ENCODE data around the gene TPD52L1. TPM values are rescaled to one million over a fixed set of nuclear protein-coding genes. Genes with fewer than 3 reads are reported as not detected.

The TPD52L1 gene
- total and polyA plus RNA-seq, 4 donors: 15.6 to 43.5 (median 16.7) TPM

GRCh38 chr6:125215252-125215819, 61.8 kb downstream of the TPD52L1 start:
- ATAC-seq (ENCODE audit: insufficient read depth, low FRiP score): no peak
- no peak for DNase-seq

GRCh38 chr6:125216015-125216414, 62.4 kb downstream of the TPD52L1 start:
- no peak for DNase-seq
- WGBS, 2 donors: 89 to 90% methylated on average over 2 of the region's 2 CpGs
- no peak overlapping the region for H3K27ac ChIP-seq (ENCODE audit: low read depth in 1 of 2, low read length in 1 of 2)
- peaks cover 0 to 3% (median 0%) of the 10 kb centered on the region in 3 donors for H3K27me3 ChIP-seq (ENCODE audit: control insufficient read depth in 3 of 3, insufficient read depth in 3 of 3, low read length in 2 of 3)
- no peaks in the 10 kb centered on the region for H3K9me3 ChIP-seq (ENCODE audit: control insufficient read depth in 4 of 4, insufficient read depth in 3 of 4, low read length in 3 of 4)
- TF ChIP-seq, protein P1, sequence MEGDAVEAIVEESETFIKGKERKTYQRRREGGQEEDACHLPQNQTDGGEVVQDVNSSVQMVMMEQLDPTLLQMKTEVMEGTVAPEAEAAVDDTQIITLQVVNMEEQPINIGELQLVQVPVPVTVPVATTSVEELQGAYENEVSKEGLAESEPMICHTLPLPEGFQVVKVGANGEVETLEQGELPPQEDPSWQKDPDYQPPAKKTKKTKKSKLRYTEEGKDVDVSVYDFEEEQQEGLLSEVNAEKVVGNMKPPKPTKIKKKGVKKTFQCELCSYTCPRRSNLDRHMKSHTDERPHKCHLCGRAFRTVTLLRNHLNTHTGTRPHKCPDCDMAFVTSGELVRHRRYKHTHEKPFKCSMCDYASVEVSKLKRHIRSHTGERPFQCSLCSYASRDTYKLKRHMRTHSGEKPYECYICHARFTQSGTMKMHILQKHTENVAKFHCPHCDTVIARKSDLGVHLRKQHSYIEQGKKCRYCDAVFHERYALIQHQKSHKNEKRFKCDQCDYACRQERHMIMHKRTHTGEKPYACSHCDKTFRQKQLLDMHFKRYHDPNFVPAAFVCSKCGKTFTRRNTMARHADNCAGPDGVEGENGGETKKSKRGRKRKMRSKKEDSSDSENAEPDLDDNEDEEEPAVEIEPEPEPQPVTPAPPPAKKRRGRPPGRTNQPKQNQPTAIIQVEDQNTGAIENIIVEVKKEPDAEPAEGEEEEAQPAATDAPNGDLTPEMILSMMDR (IDR thresholded peaks at IDR 0.05; ENCODE audit: control extremely low read depth, extremely low read depth): no peak
- H3K4me3 ChIP-seq: no peak overlapping the region
- H3K9ac ChIP-seq (ENCODE audit: insufficient read depth in 1 of 2, low read length in 2 of 2): no peak overlapping the region
- no peaks in the 10 kb centered on the region for H3K36me3 ChIP-seq (ENCODE audit: control insufficient read depth in 4 of 4, insufficient read depth in 4 of 4, low read length in 4 of 4)
- no peak for ATAC-seq (ENCODE audit: insufficient read depth, low FRiP score)
- peaks cover 0 to 5% (median 0%) of the 10 kb centered on the region in 5 donors for H3K4me1 ChIP-seq (ENCODE audit: control insufficient read depth in 5 of 5, insufficient read depth in 5 of 5, low read length in 5 of 5)

More at GRCh38 chr6:125215252-125215819, 61.8 kb downstream of the TPD52L1 start:
- no peaks in the 10 kb centered on the region for H3K36me3 ChIP-seq (ENCODE audit: control insufficient read depth in 4 of 4, insufficient read depth in 4 of 4, low read length in 4 of 4)
- TF ChIP-seq, protein P1 (IDR thresholded peaks at IDR 0.05; ENCODE audit: control extremely low read depth, extremely low read depth): no peak
- peaks cover 0 to 3% (median 0%) of the 10 kb centered on the region in 3 donors for H3K27me3 ChIP-seq (ENCODE audit: control insufficient read depth in 3 of 3, insufficient read depth in 3 of 3, low read length in 2 of 3)
- WGBS, 2 donors: 85 to 87% methylated on average over 4 of the region's 4 CpGs
- no peak overlapping the region for H3K27ac ChIP-seq (ENCODE audit: low read depth in 1 of 2, low read length in 1 of 2)
- no peaks in the 10 kb centered on the region for H3K9me3 ChIP-seq (ENCODE audit: control insufficient read depth in 4 of 4, insufficient read depth in 3 of 4, low read length in 3 of 4)
- H3K4me3 ChIP-seq: no peak overlapping the region
- no peaks in the 10 kb centered on the region for H3K4me1 ChIP-seq (ENCODE audit: control insufficient read depth in 5 of 5, insufficient read depth in 5 of 5, low read length in 5 of 5)
- no peak overlapping the region for H3K9ac ChIP-seq (ENCODE audit: insufficient read depth in 1 of 2, low read length in 2 of 2)

DNA sequence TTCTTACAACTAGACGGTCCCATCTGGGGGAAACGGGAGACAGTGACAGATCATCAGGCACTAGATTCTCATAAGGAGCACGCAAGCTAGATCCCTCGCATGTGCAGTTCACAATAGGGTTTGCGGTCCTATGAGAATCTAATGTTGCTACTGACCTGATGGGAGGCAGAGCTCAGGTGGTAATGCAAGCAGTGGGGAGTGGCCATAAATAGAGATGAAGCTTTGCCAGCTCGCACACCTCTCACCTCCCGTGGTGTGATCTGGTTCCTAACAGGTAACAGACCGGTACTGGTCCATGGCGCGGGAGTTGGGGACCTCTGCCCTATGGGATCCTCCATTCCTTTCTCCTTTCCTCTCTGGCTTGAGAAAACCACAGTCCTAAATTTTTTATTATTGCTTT, 63.8 kb downstream of the TPD52L1 start:
- no peak overlapping the region for H3K4me3 ChIP-seq
- peaks cover 0 to 3% (median 0%) of the 10 kb centered on the region in 3 donors for H3K27me3 ChIP-seq (ENCODE audit: control insufficient read depth in 3 of 3, insufficient read depth in 3 of 3, low read length in 2 of 3)
- no peaks in the 10 kb centered on the region for H3K9me3 ChIP-seq (ENCODE audit: control insufficient read depth in 4 of 4, insufficient read depth in 3 of 4, low read length in 3 of 4)
- peaks cover 0 to 7% (median 0%) of the 10 kb centered on the region in 5 donors for H3K4me1 ChIP-seq (ENCODE audit: control insufficient read depth in 5 of 5, insufficient read depth in 5 of 5, low read length in 5 of 5)
- no peaks in the 10 kb centered on the region for H3K36me3 ChIP-seq (ENCODE audit: control insufficient read depth in 4 of 4, insufficient read depth in 4 of 4, low read length in 4 of 4)
- ATAC-seq (ENCODE audit: insufficient read depth, low FRiP score): no peak
- TF ChIP-seq, protein P1 (IDR thresholded peaks at IDR 0.05; ENCODE audit: control extremely low read depth, extremely low read depth): no peak
- 91 to 95% methylated on average over 10 of the region's 10 CpGs for WGBS, 2 donors
- H3K27ac ChIP-seq (ENCODE audit: low read depth in 1 of 2, low read length in 1 of 2): no peak overlapping the region
- no peak overlapping the region for H3K9ac ChIP-seq (ENCODE audit: insufficient read depth in 1 of 2, low read length in 2 of 2)
- no peak for DNase-seq

DNA sequence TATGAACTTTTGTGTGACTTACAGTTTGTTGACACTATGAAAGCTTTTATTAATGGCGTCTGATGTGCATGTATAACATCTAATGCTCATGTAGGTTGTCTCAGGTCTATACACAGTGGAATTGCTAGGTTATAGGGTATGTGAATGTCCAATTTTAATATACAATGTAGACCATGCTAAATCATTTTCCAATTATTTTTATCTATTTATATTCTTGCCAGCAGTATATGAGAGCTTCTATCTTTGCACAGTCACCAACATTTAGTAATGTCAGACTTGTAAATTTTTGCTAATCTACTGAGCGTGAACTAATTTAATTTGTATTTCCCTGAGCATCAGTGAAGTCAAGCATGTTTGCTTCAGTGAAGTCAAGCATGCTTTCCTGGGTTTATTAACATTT, 64.4 kb downstream of the TPD52L1 start:
- no peak overlapping the region for H3K9ac ChIP-seq (ENCODE audit: insufficient read depth in 1 of 2, low read length in 2 of 2)
- H3K27ac ChIP-seq (ENCODE audit: low read depth in 1 of 2, low read length in 1 of 2): no peak overlapping the region
- peaks cover 0 to 3% (median 0%) of the 10 kb centered on the region in 3 donors for H3K27me3 ChIP-seq (ENCODE audit: control insufficient read depth in 3 of 3, insufficient read depth in 3 of 3, low read length in 2 of 3)
- DNase-seq (no peak), ATAC-seq (ENCODE audit: insufficient read depth, low FRiP score) (no peak)
- H3K36me3 ChIP-seq (ENCODE audit: control insufficient read depth in 4 of 4, insufficient read depth in 4 of 4, low read length in 4 of 4): no peaks in the 10 kb centered on the region
- WGBS, 2 donors: 93 to 99% methylated on average over 2 of the region's 2 CpGs
- no peak overlapping the region for H3K4me3 ChIP-seq
- no peaks in the 10 kb centered on the region for H3K9me3 ChIP-seq (ENCODE audit: control insufficient read depth in 4 of 4, insufficient read depth in 3 of 4, low read length in 3 of 4)
- peaks cover 0 to 7% (median 1%) of the 10 kb centered on the region in 5 donors for H3K4me1 ChIP-seq (ENCODE audit: control insufficient read depth in 5 of 5, insufficient read depth in 5 of 5, low read length in 5 of 5)
- TF ChIP-seq, protein P1 (IDR thresholded peaks at IDR 0.05; ENCODE audit: control extremely low read depth, extremely low read depth): no peak

Measured in lung (tissue), 12 donors.